Endothelial cell of umbilical vein (primary cell): ENCODE data around the gene TWF2. TPM values are rescaled to one million over a fixed set of nuclear protein-coding genes. Genes with fewer than 3 reads are reported as not detected.

ENCODE experiments used
- BruUV-seq: library from RNA; stranded (reverse); fragments of 400-500 nt; replicated peaks from 2 replicates; lab custom pipeline; 2021; lab: Mats Ljungman, UMichigan
- CTCF ChIA-PET: fragments of 300-600, 350-600 bp; sonication (Branson Sonifier 250); formaldehyde crosslinking; loops from one replicate; lab custom pipeline; 2021; ENCODE audit warnings: antibody characterized with exemption, inconsistent platforms; lab: Charles Lee
- POLR2A ChIA-PET: fragments of 300-600, 350-600 bp; sonication (Branson Sonifier 250); formaldehyde crosslinking; loops from one replicate; lab custom pipeline; 2021; ENCODE audit warnings: antibody characterized with exemption, inconsistent platforms; lab: Charles Lee
- DNase-seq: peaks from one replicate; pipeline ENCODE4 v3.0.0-alpha.2; 2011; ENCODE audit warnings: low read depth, low spot score
- FAIRE-seq: peaks from 2 replicates; lab custom pipeline; 2011; peaks lifted over from hg19 to GRCh38; lab: Jason Lieb, UNC
- H2AFZ ChIP-seq: 2 replicates; pipeline ENCODE4 v1.6.0; 2012; ENCODE audit warnings: low read depth, low read length, control low read depth, inconsistent platforms
- H3K27ac ChIP-seq: 2 replicates; pipeline ENCODE4 v1.5.1; 2011; ENCODE audit warnings: low read depth, mild to moderate bottlenecking, control low read depth, low read length, moderate library complexity; ENCODE audit not compliant: insufficient read depth
- H3K27me3 ChIP-seq, 2 experiments: 2 replicates each; pipeline versions ENCODE4 v1.6.0 to v1.6.1; 2011; ENCODE audit warnings: low read length in 2 of 2, mixed read lengths in 1 of 2; ENCODE audit not compliant: control insufficient read depth in 2 of 2, insufficient read depth in 2 of 2
- H3K36me3 ChIP-seq, 2 experiments: 2 replicates in 1 of 2; 3 replicates in 1 of 2; pipeline ENCODE4 v1.5.1; 2011; ENCODE audit warnings: low read length in 2 of 2, mild to moderate bottlenecking in 1 of 2, moderate library complexity in 1 of 2; ENCODE audit not compliant: control insufficient read depth in 2 of 2, insufficient read depth in 2 of 2; ENCODE audit errors: extremely low read depth in 1 of 2
- H3K4me1 ChIP-seq: 3 replicates; pipeline ENCODE4 v1.5.1; 2011; ENCODE audit warnings: mild to moderate bottlenecking, low read length; ENCODE audit not compliant: control insufficient read depth, insufficient read depth; ENCODE audit errors: extremely low read depth
- H3K4me2 ChIP-seq: 2 replicates; pipeline ENCODE4 v1.6.1; 2011; ENCODE audit warnings: low read length, control low read depth, mixed read lengths; ENCODE audit not compliant: insufficient read depth
- H3K4me3 ChIP-seq, 3 experiments: fragments of 200-600 bp in 1 of 3; sonication (generic), shearing (Covaris generic) in 1 of 3; replicated peaks in 1 of 3; 2 replicates each; pipeline ENCODE4 v1.5.1; 2011 to 2016; ENCODE audit warnings: control low read depth in 3 of 3, low read length in 3 of 3, mild to moderate bottlenecking in 2 of 3, inconsistent platforms in 1 of 3, low read depth in 1 of 3, moderate library complexity in 1 of 3; ENCODE audit not compliant: insufficient read depth in 1 of 3
- H3K79me2 ChIP-seq: 2 replicates; pipeline ENCODE4 v1.6.0; 2012; ENCODE audit warnings: low read length, inconsistent platforms; ENCODE audit not compliant: control insufficient read depth, insufficient read depth
- H3K9ac ChIP-seq: replicated peaks from 2 replicates; pipeline ENCODE3; 2011; ENCODE audit warnings: low read length, control low read depth; ENCODE audit not compliant: insufficient read depth; ENCODE audit errors: extremely low read depth
- H3K9me1 ChIP-seq: replicated peaks from 3 replicates; pipeline ENCODE4 v1.6.0; 2011; ENCODE audit warnings: mild to moderate bottlenecking, low read length; ENCODE audit not compliant: control insufficient read depth, insufficient read depth; ENCODE audit errors: extremely low read depth
- H3K9me3 ChIP-seq: replicated peaks from 2 replicates; pipeline ENCODE4 v1.5.1; 2012; ENCODE audit warnings: low read length, inconsistent platforms; ENCODE audit not compliant: control insufficient read depth, insufficient read depth
- H4K20me1 ChIP-seq: replicated peaks from 2 replicates; pipeline ENCODE3; 2011; ENCODE audit warnings: mild to moderate bottlenecking, low read length; ENCODE audit not compliant: control insufficient read depth, insufficient read depth; ENCODE audit errors: extremely low read depth
- CTCF ChIP-seq, 2 donors: IDR thresholded peaks; 1 replicate in 1 of 2; 2 replicates in 1 of 2; pipeline ENCODE4 v1.5.1; 2011; ENCODE audit warnings: low read length in 2 of 2, mild to moderate bottlenecking in 2 of 2, moderate library complexity in 2 of 2, control low read depth in 1 of 2, inconsistent platforms in 1 of 2, low read depth in 1 of 2; ENCODE audit not compliant: insufficient read depth in 1 of 2; ENCODE audit errors: extremely low read depth in 1 of 2
- EZH2 ChIP-seq: IDR thresholded peaks from 2 replicates; pipeline ENCODE4 v1.6.1; 2012; ENCODE audit warnings: borderline replicate concordance, low read depth, mild to moderate bottlenecking, moderate library complexity, low read length, inconsistent platforms; ENCODE audit not compliant: severe bottlenecking
- FOS ChIP-seq: IDR thresholded peaks from 2 replicates; pipeline ENCODE4 v1.6.1; 2011; ENCODE audit warnings: mild to moderate bottlenecking, low read length, moderate library complexity, borderline replicate concordance; ENCODE audit not compliant: insufficient read depth
- GATA2 ChIP-seq: IDR thresholded peaks from 2 replicates; pipeline ENCODE4 v1.7.0; 2011; ENCODE audit warnings: low read depth, mild to moderate bottlenecking, moderate library complexity, mixed read lengths, low read length; ENCODE audit not compliant: insufficient read length, insufficient read depth
- JUN ChIP-seq: IDR thresholded peaks from 2 replicates; pipeline ENCODE4 v1.6.1; 2011; ENCODE audit warnings: borderline replicate concordance, low read depth; ENCODE audit not compliant: insufficient read length, insufficient read depth
- MAX ChIP-seq: IDR thresholded peaks from 2 replicates; pipeline ENCODE4 v1.6.1; 2011; ENCODE audit not compliant: insufficient read depth, insufficient read length
- MYC ChIP-seq: IDR thresholded peaks from one replicate; pipeline ENCODE4 v1.6.1; 2011; ENCODE audit warnings: mild to moderate bottlenecking, low read depth, low read length
- POLR2A ChIP-seq: IDR thresholded peaks from 2 replicates; pipeline ENCODE4 v1.6.1; 2012; ENCODE audit warnings: low read depth, mild to moderate bottlenecking, control low read depth, low read length
- POLR2AphosphoS5 ChIP-seq: IDR thresholded peaks from 2 replicates; pipeline ENCODE4 v1.6.1; 2012; ENCODE audit warnings: low read depth, mild to moderate bottlenecking, control low read depth, low read length, moderate library complexity; ENCODE audit not compliant: insufficient read depth
- dilution Hi-C: fragments of 300-500 bp; cut with MboI; formaldehyde crosslinking; loops from one replicate; pipeline ENCODE4 v1.15.0; 2019; ENCODE audit warnings: low sequenced_read_pairs; ENCODE audit not compliant: extremely low pct_ligation_motif_present
- intact Hi-C: fragments of 100-400 bp; cut with micrococcal nuclease; formaldehyde crosslinking; loops from one replicate; pipeline ENCODE4 v1.10.0; 2022
- polyA plus RNA-seq, 4 experiments: library from polyadenylated mRNA; depleted of rRNA in 3 of 4; stranded (reverse) in 3 of 4; unstranded in 1 of 4; fragments of >200 nt; gene quantifications; 2 replicates each; pipeline versions ENCODE4 v1.2.1 to v1.2.3, GENCODE V29; 2011 to 2012; ENCODE audit warnings: missing spikeins in 1 of 4
- total RNA-seq: library from RNA; stranded (reverse); gene quantifications from 2 replicates; pipeline ENCODE4 v1.2.3, GENCODE V29; 2021

Gene TWF2
- total and polyA plus RNA-seq, 2 donors (not counting 3 experiments of a cell fraction or from before 2014, with no cell fraction given), result 82.9 to 134 TPM

GRCh38 chr3:52195291-52195597 is 43.7 kb downstream of the TWF2 start:
- H3K27me3 ChIP-seq, result no peaks in the 10 kb centered on the region
- no peak overlapping the region for H3K27ac ChIP-seq
- H3K9me1 ChIP-seq, result no peaks in the 10 kb centered on the region
- H3K9me3 ChIP-seq, result no peaks in the 10 kb centered on the region
- no peaks in the 10 kb centered on the region for H3K36me3 ChIP-seq
- H3K4me3 ChIP-seq, result no peak overlapping the region
- dilution Hi-C loops, result no loop called here
- no peak overlapping the region for H3K9ac ChIP-seq
- intact Hi-C loops, result loop anchor here (5.0 kb wide), 1 partner anchor 193 kb away; no protein-coding TSS in a partner anchor
- no peak overlapping the region for H2AFZ ChIP-seq
- ChIA-PET CTCF (no interaction called here), POLR2A (no interaction called here)
- no TSS peak for BruUV-seq
- no peak for TF ChIP-seq MAX
- no peak for TF ChIP-seq POLR2AphosphoS5
- TF ChIP-seq MYC, result no peak
- TF ChIP-seq CTCF (IDR thresholded peaks at IDR 0.05; ENCODE audit: extremely low read depth in 1 of 2, insufficient read depth in 1 of 2, low read depth in 1 of 2, low read length in 2 of 2), result no peak
- no peak for TF ChIP-seq FOS
- no peak for TF ChIP-seq POLR2A
- TF ChIP-seq EZH2, result no peak
- TF ChIP-seq JUN, result no peak
- TF ChIP-seq GATA2, result no peak
- H3K4me1 ChIP-seq, result peaks cover 17% of the 10 kb centered on the region
- DNase-seq, result no peak
- no peaks in the 10 kb centered on the region for H4K20me1 ChIP-seq
- no peak overlapping the region for H3K4me2 ChIP-seq
- peaks cover 15% of the 10 kb centered on the region for H3K79me2 ChIP-seq
- no peak for FAIRE-seq
